Mesenchymal stem cell (in vitro differentiated cells and primary cell): ENCODE data around the gene VWA7.

ENCODE experiments used
- DNase-seq: peaks from one replicate; pipeline ENCODE4 v3.0.0-alpha.2; 2013
- H2AFZ ChIP-seq: one replicate; pipeline ENCODE4 v1.6.1; 2013; ENCODE audit warnings: low read depth, mild to moderate bottlenecking, control low read depth, inconsistent platforms, low read length, moderate library complexity
- H2AK5ac ChIP-seq: 2 replicates; pipeline ENCODE4 v1.6.1; 2013; ENCODE audit warnings: low read length, moderate library complexity, mild to moderate bottlenecking, inconsistent platforms; ENCODE audit not compliant: severe bottlenecking
- H2BK120ac ChIP-seq: one replicate; pipeline ENCODE4 v1.6.1; 2013; ENCODE audit warnings: low read depth, mild to moderate bottlenecking, inconsistent platforms, low read length, moderate library complexity
- H2BK12ac ChIP-seq, 2 experiments: one replicate each; pipeline ENCODE4 v1.6.1; 2013; ENCODE audit warnings: inconsistent platforms in 2 of 2, low read length in 2 of 2, mild to moderate bottlenecking in 2 of 2, moderate library complexity in 2 of 2, control low read depth in 1 of 2
- H2BK15ac ChIP-seq: one replicate; pipeline ENCODE4 v1.6.1; 2013; ENCODE audit warnings: mild to moderate bottlenecking, low read depth, inconsistent platforms; ENCODE audit not compliant: poor library complexity, severe bottlenecking
- H2BK5ac ChIP-seq: 2 replicates; pipeline ENCODE4 v1.6.1; 2013; ENCODE audit warnings: low read depth, mild to moderate bottlenecking, low read length, control low read depth, inconsistent platforms; ENCODE audit not compliant: poor library complexity, severe bottlenecking
- H3K14ac ChIP-seq, 2 experiments: one replicate each; pipeline ENCODE4 v1.6.1; 2013; ENCODE audit warnings: inconsistent platforms in 2 of 2, low read length in 2 of 2, control low read depth in 1 of 2, mild to moderate bottlenecking in 1 of 2, moderate library complexity in 1 of 2
- H3K18ac ChIP-seq, 2 experiments: one replicate each; pipeline ENCODE4 v1.6.1; 2013; ENCODE audit warnings: inconsistent platforms in 2 of 2, low read length in 2 of 2, control low read depth in 1 of 2, low read depth in 1 of 2, mild to moderate bottlenecking in 1 of 2
- H3K23ac ChIP-seq, 2 experiments: one replicate each; pipeline ENCODE4 v1.6.1; 2013; ENCODE audit warnings: inconsistent platforms in 2 of 2, low read length in 2 of 2, mild to moderate bottlenecking in 2 of 2, moderate library complexity in 2 of 2, control low read depth in 1 of 2
- H3K27ac ChIP-seq: 2 replicates; pipeline ENCODE4 v1.5.1; 2013; ENCODE audit warnings: mild to moderate bottlenecking, moderate library complexity, low read length, control low read depth, inconsistent platforms; ENCODE audit not compliant: poor library complexity, severe bottlenecking
- H3K27me3 ChIP-seq, 2 experiments: 2 replicates each; pipeline versions ENCODE4 v1.6.1 to v1.7.0; 2013; ENCODE audit warnings: low read length in 2 of 2, mild to moderate bottlenecking in 2 of 2, moderate library complexity in 2 of 2, control low read depth in 1 of 2, inconsistent platforms in 1 of 2; ENCODE audit not compliant: control insufficient read depth in 1 of 2, insufficient read depth in 1 of 2
- H3K36me3 ChIP-seq, 2 experiments: 2 replicates each; pipeline versions ENCODE4 v1.6.1 to v1.7.0; 2013; ENCODE audit warnings: low read length in 2 of 2, control low read depth in 1 of 2, inconsistent platforms in 1 of 2, low read depth in 1 of 2, mild to moderate bottlenecking in 1 of 2; ENCODE audit not compliant: insufficient read depth in 2 of 2, control insufficient read depth in 1 of 2
- H3K4ac ChIP-seq, 2 experiments: one replicate each; pipeline ENCODE4 v1.6.1; 2013; ENCODE audit warnings: inconsistent platforms in 2 of 2, low read length in 2 of 2, mild to moderate bottlenecking in 2 of 2, moderate library complexity in 2 of 2, control low read depth in 1 of 2, low read depth in 1 of 2
- H3K4me1 ChIP-seq: 2 replicates; pipeline ENCODE4 v1.6.1; 2013; ENCODE audit warnings: low read depth, low read length, control low read depth; ENCODE audit not compliant: control insufficient read depth, insufficient read depth
- H3K4me2 ChIP-seq: 2 replicates; pipeline ENCODE4 v1.6.1; 2013; ENCODE audit warnings: low read length, mild to moderate bottlenecking, inconsistent platforms; ENCODE audit not compliant: poor library complexity, severe bottlenecking
- H3K4me3 ChIP-seq, 2 experiments: 2 replicates each; pipeline versions ENCODE4 v1.5.1 to v1.7.0; 2013; ENCODE audit warnings: low read length in 2 of 2, mild to moderate bottlenecking in 2 of 2, control low read depth in 1 of 2, low read depth in 1 of 2; ENCODE audit not compliant: insufficient read depth in 1 of 2
- H3K79me1 ChIP-seq: replicated peaks from 2 replicates; pipeline ENCODE4 v1.6.1; 2013; ENCODE audit warnings: mild to moderate bottlenecking, control low read depth, low read length, inconsistent platforms; ENCODE audit not compliant: poor library complexity, severe bottlenecking
- H3K9ac ChIP-seq: 2 replicates; pipeline ENCODE4 v1.7.0; 2013; ENCODE audit warnings: mild to moderate bottlenecking, low read length, moderate library complexity
- H3K9me3 ChIP-seq: 2 replicates; pipeline ENCODE4 v1.7.0; 2013; ENCODE audit warnings: mild to moderate bottlenecking, low read length; ENCODE audit not compliant: control insufficient read depth
- H4K8ac ChIP-seq: one replicate; pipeline ENCODE4 v1.6.1; 2013; ENCODE audit warnings: inconsistent platforms, mild to moderate bottlenecking, low read length, moderate library complexity
- H4K91ac ChIP-seq: one replicate; pipeline ENCODE4 v1.6.1; 2013; ENCODE audit warnings: mild to moderate bottlenecking, low read length, inconsistent platforms
- whole genome bisulfite sequencing: methylation state at CpG from one replicate; pipeline ENCODE4 v1.1.7; 2013; ENCODE audit warnings: mixed read lengths; 5-methylcytosine and 5-hydroxymethylcytosine counted together

Gene VWA7

GRCh38 chr6:31792090-31792374, 14.9 kb upstream of the VWA7 start:
- Histone ChIP-seq H4K91ac (no peak overlapping the region), H2BK5ac (no peak overlapping the region), H2BK12ac (no peak overlapping the region), H3K36me3 (peaks cover 37 to 38% of the 10 kb centered on the region in 2 experiments), H2BK15ac (no peak overlapping the region), H3K27ac (no peak overlapping the region), H3K9me3 (no peaks in the 10 kb centered on the region), H2BK120ac (no peak overlapping the region), H3K27me3 (no peaks in the 10 kb centered on the region), H3K79me1 (peaks cover 12% of the 10 kb centered on the region), H3K4me2 (no peak overlapping the region), H3K4ac (no peak overlapping the region), H3K14ac (no peak overlapping the region), H3K4me1 (peaks cover 15% of the 10 kb centered on the region), H3K9ac (no peak overlapping the region), H2AFZ (no peak overlapping the region), H3K4me3 (no peak overlapping the region), H3K23ac (no peak overlapping the region), H4K8ac (no peak overlapping the region), H3K18ac (no peak overlapping the region), H2AK5ac (no peak overlapping the region)
- WGBS = 100% methylated on average over 1 of the region's 3 CpGs
- no peak for DNase-seq

DNA sequence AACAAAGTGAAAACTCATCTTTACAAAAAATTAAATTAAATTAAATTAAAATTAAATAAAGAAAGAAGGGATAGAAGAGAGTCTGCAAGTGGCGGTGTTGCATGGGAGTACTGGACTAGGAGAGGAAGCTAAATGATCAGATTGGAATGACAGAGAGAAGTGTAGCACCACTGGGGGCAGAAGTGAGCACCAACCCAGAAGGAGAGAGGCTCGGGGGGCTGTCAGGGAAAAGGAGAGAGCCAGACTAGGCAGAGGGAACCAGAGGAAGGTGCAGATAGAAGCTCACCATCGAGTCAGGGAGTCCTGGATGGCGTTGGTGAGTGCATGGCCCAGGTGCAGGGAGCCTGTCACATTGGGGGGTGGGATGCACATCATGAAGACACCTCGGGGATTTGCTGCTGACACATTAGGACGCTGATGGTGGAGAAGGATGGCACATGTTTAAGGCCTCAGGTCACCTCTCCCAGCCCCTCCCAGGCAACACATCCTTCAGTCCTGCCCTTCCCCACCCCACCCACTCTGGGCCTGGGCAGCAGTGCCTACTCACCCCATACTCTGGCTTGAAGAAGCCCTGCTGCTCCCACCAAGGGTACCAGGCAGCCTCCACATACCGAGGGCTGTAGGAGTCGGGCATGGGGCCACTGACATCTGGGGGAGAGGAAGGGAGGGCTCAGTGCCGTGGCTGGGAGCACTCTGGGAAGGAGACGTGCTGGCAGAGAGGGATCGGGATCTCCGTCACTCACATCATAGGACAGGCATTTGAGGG, 14.4 kb upstream of the VWA7 start:
- Histone ChIP-seq H3K9ac (no peak overlapping the region), H2BK5ac (no peak overlapping the region), H3K4me1 (peaks cover 15% of the 10 kb centered on the region), H3K9me3 (no peaks in the 10 kb centered on the region), H3K27me3 (no peaks in the 10 kb centered on the region), H3K18ac (no peak overlapping the region), H3K23ac (no peak overlapping the region), H3K14ac (no peak overlapping the region), H2BK12ac (no peak overlapping the region), H2AFZ (no peak overlapping the region), H2BK120ac (no peak overlapping the region), H3K4me2 (no peak overlapping the region), H3K27ac (no peak overlapping the region), H3K36me3 (peaks cover 37% of the 10 kb centered on the region in 2 experiments), H3K79me1 (peaks cover 12% of the 10 kb centered on the region), H3K4me3 (no peak overlapping the region), H2BK15ac (no peak overlapping the region), H4K91ac (no peak overlapping the region), H2AK5ac (no peak overlapping the region), H3K4ac (no peak overlapping the region), H4K8ac (peak overlapping the region; percentile 12)
- 69% methylated on average over 12 of the region's 12 CpGs for WGBS
- peak; percentile 72 for DNase-seq

DNA sequence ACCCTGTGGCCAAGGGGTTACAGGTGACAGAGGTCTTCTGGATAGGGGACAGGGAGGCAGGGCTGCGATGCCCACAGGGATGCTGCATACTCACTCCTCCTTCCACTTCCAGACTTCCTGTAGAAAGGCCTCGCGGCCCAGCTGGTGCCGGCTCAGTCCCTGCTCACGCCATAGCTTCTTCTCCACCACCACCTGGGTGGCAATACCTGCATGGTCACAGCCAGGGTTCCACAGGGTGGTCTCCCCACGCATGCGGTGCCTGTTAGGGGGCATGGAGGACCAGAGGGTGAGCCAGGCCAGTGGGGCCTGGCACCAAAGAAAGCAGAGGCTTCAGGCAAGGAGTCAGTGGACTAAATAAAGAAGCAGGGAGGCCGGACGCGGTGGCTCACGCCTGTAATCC, 8.3 kb upstream of the VWA7 start:
- H3K27me3 ChIP-seq = no peaks in the 10 kb centered on the region
- no peak overlapping the region for H3K23ac ChIP-seq
- H3K4me3 ChIP-seq = no peak overlapping the region
- H4K91ac ChIP-seq = no peak overlapping the region
- no peak overlapping the region for H2AK5ac ChIP-seq
- H3K79me1 ChIP-seq = peaks cover 19% of the 10 kb centered on the region
- H3K9ac ChIP-seq = no peak overlapping the region
- no peak overlapping the region for H2AFZ ChIP-seq
- H3K4me1 ChIP-seq = no peaks in the 10 kb centered on the region
- no peak overlapping the region for H2BK120ac ChIP-seq
- H3K36me3 ChIP-seq = peaks cover 72 to 74% of the 10 kb centered on the region in 2 experiments
- no peak overlapping the region for H2BK12ac ChIP-seq
- no peak overlapping the region for H3K27ac ChIP-seq
- DNase-seq = no peak
- WGBS = 97% methylated on average over 11 of the region's 11 CpGs
- no peak overlapping the region for H3K4ac ChIP-seq
- H2BK5ac ChIP-seq = no peak overlapping the region
- no peak overlapping the region for H3K18ac ChIP-seq
- H3K4me2 ChIP-seq = no peak overlapping the region
- H2BK15ac ChIP-seq = no peak overlapping the region
- no peaks in the 10 kb centered on the region for H3K9me3 ChIP-seq
- H4K8ac ChIP-seq = no peak overlapping the region
- no peak overlapping the region for H3K14ac ChIP-seq

DNA sequence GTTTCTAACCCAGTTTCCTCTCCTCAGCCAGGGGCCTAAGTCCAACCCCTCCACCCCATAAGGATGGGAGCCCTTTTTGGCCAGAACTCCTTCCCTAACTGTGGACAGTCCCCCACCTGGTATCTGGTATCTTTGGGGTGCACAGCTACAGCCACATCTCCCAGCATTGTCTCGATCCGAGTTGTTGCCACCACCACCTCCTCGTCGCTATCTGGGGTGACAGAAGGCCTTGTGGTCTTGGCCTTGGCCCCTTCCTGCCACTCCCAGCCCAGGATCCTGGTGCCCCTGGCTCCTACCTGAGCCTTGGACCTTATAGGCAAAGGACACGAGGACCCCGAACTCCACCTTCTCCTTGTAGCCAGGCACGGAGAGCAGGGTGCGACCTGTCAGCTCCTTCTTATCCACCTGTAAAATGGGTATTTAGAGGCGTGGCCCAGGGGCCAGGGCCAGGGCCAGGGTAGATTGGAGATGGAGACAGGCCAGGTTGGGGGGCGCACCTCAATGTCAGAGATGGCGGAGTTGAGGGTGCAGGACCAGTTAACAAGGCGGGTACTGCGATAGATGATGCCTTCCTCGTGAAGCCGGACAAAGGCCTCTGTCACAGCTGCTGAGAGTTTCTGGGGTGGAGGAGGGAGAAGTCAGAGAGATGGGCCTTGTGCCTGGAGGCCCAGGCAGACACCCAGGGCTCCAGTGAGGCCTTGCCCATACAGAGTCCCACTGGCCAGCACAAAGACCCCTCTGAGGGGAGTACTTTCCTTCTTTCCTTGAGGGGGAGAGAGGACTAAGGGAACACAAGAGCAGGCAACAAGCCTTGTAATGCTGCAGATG, 7.2 kb upstream of the VWA7 start:
- Histone ChIP-seq H2BK15ac (no peak overlapping the region), H3K9ac (no peak overlapping the region), H3K4me3 (no peak overlapping the region), H2BK120ac (no peak overlapping the region), H3K4ac (no peak overlapping the region), H3K27ac (no peak overlapping the region), H2BK5ac (no peak overlapping the region), H3K14ac (no peak overlapping the region), H3K27me3 (no peaks in the 10 kb centered on the region), H3K9me3 (no peaks in the 10 kb centered on the region), H3K4me1 (no peaks in the 10 kb centered on the region), H3K18ac (no peak overlapping the region), H2AK5ac (no peak overlapping the region), H3K4me2 (no peak overlapping the region), H3K23ac (no peak overlapping the region), H4K8ac (no peak overlapping the region), H2AFZ (no peak overlapping the region), H3K36me3 (peaks cover 74 to 82% of the 10 kb centered on the region in 2 experiments), H3K79me1 (peaks cover 18% of the 10 kb centered on the region), H4K91ac (no peak overlapping the region), H2BK12ac (no peak overlapping the region)
- WGBS = 98% methylated on average over 15 of the region's 15 CpGs
- DNase-seq = no peak
